GM23248 (cell line): ENCODE results near the gene SRPK2.

ENCODE experiments used
- EZH2 ChIP-seq: fragments of 200-600 bp; sonication (generic); IDR thresholded peaks from 2 replicates; pipeline ENCODE4 v1.6.1; 2018; ENCODE audit warnings: antibody characterized with exemption, mild to moderate bottlenecking; ENCODE audit not compliant: insufficient read depth, poor library complexity, severe bottlenecking
- EZH2phosphoT487 ChIP-seq: fragments of 200-600 bp; sonication (generic); IDR thresholded peaks from 2 replicates; pipeline ENCODE4 v1.6.1; 2018; ENCODE audit warnings: antibody characterized with exemption, moderate library complexity, mild to moderate bottlenecking, low read depth; ENCODE audit not compliant: insufficient read depth

- no peak for TF ChIP-seq EZH2
- no peak for TF ChIP-seq EZH2phosphoT487
Observed at GRCh38 chr7:105086850-105087249, 301.9 kb downstream of the SRPK2 start.
